CD4-positive, alpha-beta T cell treated with Interleukin-15 for 1 hour (primary cell): ENCODE data around the gene ACVR2B.

ENCODE experiments used
- DNase-seq: peaks from one replicate; pipeline ENCODE4 v3.0.0-alpha.2; 2020

The ACVR2B gene

DNA sequence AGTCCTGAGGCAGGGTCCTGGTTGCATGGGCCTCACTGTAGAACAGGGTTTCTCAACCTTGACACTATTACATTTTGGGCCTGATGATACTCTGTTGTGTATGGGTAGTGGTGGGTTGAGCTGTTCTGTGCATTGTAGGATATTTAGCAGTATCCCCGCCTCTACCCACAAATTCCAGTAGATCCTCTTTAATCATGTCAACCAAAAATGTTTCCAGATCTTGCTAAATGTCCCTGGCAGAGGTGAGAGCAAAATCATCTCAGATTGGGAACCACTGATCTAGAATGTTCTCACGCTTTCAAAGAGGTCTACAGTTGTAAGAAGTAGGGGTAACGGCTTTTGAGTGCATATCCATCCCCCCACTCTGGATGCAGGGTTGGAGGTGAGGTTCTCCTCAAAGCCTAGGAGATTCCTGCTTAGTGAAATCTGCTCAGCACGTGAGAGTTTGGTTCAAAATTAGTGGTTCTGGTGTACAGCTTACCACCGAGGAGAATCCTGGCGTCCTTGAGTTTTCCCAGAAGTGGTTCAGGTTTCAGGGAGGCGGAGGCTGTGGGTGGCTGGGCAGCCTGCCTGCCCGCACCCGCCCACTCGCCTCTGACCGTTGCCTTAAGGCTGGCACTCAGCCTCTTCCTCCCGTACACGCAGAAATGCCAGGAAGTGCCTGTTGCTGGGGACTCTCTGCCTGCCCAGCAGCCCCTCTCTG is 5.3 kb downstream of the ACVR2B start:
- DNase-seq = no peak

DNA sequence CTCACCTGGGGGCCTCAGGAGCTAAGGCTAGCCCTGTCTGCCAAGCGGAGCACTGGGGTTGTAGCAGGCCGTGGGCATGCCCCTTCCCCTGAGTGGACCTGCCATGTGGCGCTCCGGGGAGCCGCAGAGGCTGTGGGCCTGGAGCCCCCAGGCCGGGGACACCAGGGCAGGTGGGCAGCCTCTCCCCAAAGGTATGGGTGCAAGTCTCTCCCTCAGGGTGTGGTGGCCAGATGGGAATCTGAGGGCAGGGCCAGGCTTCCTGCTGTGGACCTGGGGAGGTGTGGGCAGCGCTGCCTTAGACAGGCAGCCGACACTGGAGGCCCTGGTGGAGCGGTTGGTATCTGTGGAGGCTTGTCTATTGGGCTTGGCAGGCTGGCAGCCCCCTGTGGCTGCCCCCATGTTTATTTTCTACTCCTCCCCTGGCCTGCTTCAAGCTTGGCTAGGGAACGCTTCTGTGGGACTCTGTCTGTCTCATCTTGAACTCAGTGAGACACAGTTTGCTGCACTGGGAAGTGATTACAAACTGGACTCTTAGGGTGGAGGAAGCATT is 5.9 kb downstream of the ACVR2B start:
- DNase-seq = no peak

DNA sequence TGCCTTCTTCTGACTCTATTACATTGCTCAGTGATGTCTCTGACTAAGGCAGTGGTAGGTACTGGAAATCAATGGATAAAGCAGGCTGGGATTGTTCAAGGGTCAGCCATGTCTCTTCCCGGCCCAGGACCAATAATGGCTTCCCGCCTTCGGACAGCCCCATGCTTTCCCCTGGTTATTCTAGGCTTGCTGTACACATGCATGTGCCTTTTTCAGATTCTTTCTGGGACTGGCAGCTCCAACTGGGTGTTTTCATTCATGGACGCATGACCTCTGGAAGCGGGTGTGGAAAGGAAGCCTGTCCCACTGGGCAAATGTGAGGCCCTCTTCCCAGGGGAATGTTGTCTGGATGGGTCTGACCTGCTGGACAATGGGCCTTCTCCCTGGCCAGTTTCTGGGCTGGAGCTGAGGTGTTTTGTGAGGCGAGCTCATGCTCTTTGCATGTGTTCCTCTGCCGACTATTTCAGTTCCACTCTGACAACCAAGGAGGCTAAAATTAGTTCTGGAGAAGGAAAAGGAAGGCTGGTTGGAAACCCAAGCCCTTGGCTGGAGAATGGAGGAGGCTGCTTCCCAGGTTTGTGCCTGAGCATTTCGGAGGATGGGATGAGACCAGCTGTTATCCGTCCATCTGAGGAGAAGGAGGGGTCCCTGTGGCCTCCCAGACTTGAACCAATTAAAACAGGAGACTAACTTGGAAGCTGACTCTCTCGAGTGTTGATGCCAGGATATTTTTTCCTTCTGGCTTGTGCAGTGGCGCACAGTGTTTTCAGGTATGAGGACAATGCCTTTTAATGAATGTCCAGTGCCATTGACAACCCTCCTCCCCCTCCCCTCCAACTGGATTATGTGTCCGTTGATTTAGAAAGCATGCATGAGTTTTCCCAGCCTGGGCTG is 6.9 kb downstream of the ACVR2B start:
- no peak for DNase-seq

GRCh38 chr3:38465588-38466154 is 12.0 kb downstream of the ACVR2B start:
- DNase-seq = no peak

- no peak for DNase-seq
These were observed 15.1 kb downstream of the ACVR2B start for GRCh38 chr3:38468765-38469164.

DNA sequence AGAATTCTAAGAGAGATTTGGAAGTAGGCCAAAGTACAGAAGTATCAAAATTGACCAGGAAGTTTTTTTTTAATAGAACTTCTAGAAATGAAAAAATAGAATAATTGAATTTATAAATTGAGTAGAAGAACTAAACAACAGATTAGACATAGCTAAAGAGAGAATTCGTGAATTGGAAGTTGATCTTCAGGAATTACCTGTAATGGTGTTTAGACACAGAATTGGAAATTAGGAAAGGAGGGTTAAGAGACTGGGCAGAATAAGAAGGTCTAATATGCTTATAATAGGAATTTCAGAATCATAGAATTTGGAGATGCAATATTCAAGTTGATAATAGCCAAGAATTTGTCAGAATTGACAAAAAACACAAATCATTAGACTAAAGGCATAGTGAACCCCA is 16.2 kb downstream of the ACVR2B start:
- DNase-seq = no peak

- DNase-seq = no peak
These were observed 17.7 kb downstream of the ACVR2B start for GRCh38 chr3:38471260-38471857.

- no peak for DNase-seq
These were observed 18.7 kb downstream of the ACVR2B start for GRCh38 chr3:38472342-38472741.

DNA sequence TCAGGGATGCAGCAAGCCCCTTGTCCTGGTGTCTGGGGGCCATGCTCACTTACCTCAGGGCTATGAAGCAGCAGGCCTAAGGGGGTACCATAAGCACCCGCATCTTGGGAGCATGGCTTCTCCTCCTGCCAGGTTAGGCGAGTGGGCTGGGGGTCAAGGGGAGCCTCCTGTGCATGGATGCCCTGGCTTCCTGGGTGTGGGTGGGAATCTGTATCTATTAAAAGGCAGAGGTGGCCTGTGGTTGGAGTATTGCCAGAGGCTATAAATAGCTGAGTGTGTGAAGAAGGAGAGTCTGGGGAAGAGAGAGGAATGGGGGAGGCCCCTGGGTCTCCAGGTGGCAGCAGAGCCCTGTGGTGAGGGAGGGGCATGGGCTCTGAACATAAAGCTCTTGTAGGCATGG is 19.5 kb downstream of the ACVR2B start:
- DNase-seq = no peak

DNA sequence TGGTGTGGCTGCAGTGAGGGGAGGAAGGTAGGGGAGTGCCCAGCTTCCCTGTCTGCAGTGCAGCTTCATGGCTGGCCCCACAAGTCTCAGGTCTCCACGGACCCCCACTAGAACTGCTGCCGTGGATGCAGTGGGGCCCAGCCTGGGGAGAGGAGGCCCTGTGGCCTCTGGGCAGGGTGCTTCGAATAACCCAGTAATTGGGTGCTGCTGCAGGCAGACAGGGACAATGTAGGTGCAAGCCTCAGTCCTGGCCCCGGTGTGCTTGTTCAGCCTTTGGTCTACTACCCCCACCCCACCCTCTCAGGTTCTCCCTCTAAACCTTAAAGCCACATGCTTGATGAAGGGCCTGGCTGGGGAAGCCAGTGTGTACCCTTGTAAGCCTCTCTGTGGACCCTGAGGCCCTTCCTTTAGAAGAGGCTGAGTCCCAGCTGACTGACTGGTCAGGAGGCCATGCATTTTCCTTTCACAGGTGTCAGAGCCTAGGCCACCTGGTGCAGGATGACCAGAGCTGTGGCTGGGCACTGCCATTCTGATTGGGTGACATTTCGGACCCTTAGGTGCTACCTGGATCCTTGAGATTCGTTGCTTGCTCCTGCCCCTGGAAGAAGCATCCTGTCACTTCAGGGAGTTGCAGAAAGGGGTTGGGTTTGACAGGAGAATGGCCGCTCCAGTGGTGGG is 21.4 kb downstream of the ACVR2B start:
- no peak for DNase-seq

DNA sequence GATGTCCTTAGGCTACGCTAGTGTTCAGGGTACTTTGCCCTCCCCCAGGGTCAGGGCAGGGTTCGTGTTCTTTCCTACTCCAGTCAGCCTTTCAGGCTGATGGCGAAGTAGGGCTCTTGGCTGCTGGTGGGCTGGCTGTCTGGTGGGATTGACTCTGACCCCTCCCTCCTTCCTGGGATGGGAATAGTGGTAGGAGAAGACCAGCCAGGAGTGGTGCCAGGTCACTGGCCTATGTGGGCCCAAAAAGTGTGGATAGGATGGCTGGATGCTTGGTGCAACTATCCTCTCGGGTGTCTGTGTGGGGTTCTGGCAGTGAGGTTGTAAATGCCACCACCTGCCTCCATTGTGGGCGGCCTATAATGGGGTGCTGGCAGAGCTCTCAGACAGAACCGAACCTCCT is 22.0 kb downstream of the ACVR2B start:
- no peak for DNase-seq

- DNase-seq = no peak
These were observed 22.6 kb downstream of the ACVR2B start for GRCh38 chr3:38476157-38476756.

- no peak for DNase-seq
These were observed 23.5 kb downstream of the ACVR2B start for GRCh38 chr3:38477057-38477820.

DNA sequence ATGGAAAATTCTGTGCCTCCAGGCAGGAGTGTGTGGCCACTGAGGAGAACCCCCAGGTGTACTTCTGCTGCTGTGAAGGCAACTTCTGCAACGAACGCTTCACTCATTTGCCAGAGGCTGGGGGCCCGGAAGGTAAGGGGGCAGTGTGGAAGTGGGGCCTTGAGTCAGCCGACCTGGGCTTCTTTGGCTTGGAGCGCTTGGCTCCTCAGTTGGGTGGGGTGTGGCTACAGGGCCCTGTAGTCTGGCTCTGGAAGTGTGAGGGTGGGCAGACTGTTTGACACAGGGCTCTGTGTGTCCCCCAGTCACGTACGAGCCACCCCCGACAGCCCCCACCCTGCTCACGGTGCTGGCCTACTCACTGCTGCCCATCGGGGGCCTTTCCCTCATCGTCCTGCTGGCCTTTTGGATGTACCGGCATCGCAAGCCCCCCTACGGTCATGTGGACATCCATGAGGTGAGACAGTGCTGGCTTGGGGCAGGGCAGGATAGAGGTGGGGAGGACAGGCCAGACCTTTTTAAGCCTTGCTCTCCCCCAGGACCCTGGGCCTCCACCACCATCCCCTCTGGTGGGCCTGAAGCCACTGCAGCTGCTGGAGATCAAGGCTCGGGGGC is 24.3 kb downstream of the ACVR2B start:
- DNase-seq = no peak

GRCh38 chr3:38478901-38479300 is 25.2 kb downstream of the ACVR2B start:
- no peak for DNase-seq

DNA sequence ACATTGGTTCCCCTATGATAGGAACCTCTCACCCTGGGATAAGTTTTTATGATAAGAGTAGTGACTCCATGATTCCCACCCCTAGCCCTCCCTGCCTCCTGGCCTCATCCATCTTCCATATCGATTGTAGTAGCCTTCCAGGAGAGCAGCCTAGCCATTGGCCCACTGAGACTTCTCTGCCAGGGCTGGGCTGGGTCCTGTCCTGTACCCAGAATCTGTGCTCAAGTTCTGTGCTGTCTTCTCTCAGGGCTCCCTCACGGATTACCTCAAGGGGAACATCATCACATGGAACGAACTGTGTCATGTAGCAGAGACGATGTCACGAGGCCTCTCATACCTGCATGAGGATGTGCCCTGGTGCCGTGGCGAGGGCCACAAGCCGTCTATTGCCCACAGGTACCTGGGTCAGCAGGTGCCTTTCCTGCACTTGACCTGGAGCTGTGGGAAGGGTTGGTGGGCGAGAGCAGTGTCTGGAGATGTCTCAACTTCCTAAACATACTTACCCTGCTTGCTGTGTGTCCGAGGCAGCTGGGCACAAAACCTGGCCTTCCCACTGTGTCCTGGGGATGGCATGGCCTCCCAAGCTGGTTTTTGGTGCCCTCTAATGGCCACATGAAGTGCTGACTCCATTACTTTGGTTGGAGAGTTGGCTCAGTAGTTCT is 25.9 kb downstream of the ACVR2B start:
- DNase-seq = peak; percentile 45

- no peak for DNase-seq
These were observed 26.4 kb downstream of the ACVR2B start for GRCh38 chr3:38480093-38480445.

DNA sequence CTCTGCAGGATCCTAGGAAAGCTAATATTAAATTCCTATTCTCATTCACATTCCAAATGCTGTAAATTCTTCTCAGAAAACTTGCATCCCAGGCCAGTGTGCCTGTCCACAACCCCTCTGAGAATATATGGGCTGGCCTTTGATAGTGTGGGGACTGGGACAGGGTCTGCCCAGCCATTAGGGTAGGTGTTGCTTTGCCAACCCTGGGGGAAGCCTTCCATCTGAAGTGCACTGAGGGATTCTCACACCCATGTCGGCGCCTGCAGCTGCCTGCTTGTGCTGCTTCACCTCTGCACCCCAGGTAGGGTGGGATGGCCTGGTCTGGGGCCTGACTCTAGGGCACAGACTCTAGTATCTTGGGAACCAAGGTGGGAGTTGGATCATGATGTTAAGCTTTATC is 27.2 kb downstream of the ACVR2B start:
- no peak for DNase-seq

GRCh38 chr3:38482951-38483350 is 29.3 kb downstream of the ACVR2B start:
- DNase-seq = no peak

DNA sequence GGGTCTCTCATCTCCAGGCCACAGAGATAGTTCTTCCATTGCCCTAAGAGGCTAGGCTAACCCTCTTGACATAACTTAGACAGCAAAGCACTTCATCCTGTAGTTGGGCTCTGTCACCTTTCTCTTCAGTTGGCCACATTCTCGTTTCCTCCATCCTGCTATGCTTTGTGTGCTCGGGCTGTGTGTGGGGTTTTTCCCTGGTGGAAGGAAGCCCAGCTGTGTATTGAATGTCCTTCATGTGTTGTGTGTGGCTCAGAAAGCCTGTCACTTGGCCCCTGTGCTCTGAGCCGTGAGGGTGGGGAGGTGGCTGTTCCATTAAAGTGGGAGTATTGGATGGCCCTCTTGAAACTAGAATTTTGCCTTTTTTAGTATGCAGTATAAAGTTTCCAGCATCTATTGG is 33.6 kb downstream of the ACVR2B start:
- DNase-seq = no peak

DNA sequence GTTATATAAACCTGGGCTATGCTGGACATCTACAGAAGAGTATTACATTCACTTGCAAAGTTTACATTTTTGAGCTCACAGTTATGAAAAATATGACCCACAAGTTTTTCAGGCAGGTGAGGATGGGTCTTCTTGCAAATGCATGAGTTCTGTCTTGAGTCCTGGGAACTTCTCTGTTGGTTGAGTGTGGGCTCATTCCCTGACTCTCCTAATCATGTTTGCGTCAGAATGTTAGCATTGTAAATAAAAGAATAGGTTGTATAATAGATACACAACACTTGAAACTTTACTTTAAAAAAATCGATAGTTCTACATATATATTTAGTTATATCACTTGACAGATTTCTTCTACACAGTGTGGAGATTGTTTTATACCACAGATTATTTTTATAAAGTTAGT is 35.3 kb downstream of the ACVR2B start:
- DNase-seq = no peak
